ENCODE results near the gene LRRN3. TPM values are rescaled to one million over a fixed set of nuclear protein-coding genes. Genes with fewer than 3 reads are reported as not detected.

LRRN3 gene
- total RNA-seq, 1 experiment from 2014 or later, result not detected

- H3K4me3 Mint-ChIP-seq (ENCODE audit: low read depth, unreplicated experiment), result no peak overlapping the region
- DNase-seq, result no peak
- TF ChIP-seq, protein P1, sequence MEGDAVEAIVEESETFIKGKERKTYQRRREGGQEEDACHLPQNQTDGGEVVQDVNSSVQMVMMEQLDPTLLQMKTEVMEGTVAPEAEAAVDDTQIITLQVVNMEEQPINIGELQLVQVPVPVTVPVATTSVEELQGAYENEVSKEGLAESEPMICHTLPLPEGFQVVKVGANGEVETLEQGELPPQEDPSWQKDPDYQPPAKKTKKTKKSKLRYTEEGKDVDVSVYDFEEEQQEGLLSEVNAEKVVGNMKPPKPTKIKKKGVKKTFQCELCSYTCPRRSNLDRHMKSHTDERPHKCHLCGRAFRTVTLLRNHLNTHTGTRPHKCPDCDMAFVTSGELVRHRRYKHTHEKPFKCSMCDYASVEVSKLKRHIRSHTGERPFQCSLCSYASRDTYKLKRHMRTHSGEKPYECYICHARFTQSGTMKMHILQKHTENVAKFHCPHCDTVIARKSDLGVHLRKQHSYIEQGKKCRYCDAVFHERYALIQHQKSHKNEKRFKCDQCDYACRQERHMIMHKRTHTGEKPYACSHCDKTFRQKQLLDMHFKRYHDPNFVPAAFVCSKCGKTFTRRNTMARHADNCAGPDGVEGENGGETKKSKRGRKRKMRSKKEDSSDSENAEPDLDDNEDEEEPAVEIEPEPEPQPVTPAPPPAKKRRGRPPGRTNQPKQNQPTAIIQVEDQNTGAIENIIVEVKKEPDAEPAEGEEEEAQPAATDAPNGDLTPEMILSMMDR (IDR thresholded peaks at IDR 0.05; ENCODE audit: unreplicated experiment), result no peak
- no peaks in the 10 kb centered on the region for H3K36me3 Mint-ChIP-seq (ENCODE audit: insufficient read depth, unreplicated experiment)
- CTCF ChIA-PET, result interaction anchor here (0.5 kb wide), 1 partner anchor 105 kb away, joined by 3 read pairs; no protein-coding TSS in a partner anchor
- no peaks in the 10 kb centered on the region for H3K4me1 Mint-ChIP-seq (ENCODE audit: low read depth, unreplicated experiment)
- no peaks in the 10 kb centered on the region for H3K27me3 Mint-ChIP-seq (ENCODE audit: unreplicated experiment)
- no TSS peak for BruUV-seq (replicated peaks)
- no peaks in the 10 kb centered on the region for H3K9me3 Mint-ChIP-seq (ENCODE audit: low read depth, unreplicated experiment)
- intact Hi-C loops (cut with micrococcal nuclease; ENCODE audit: unreplicated experiment), result no loop called here
- no peak overlapping the region for H3K27ac Mint-ChIP-seq (ENCODE audit: unreplicated experiment)
Observed at GRCh38 chr7:111162692-111163091, 71.8 kb downstream of the LRRN3 start.

DNA sequence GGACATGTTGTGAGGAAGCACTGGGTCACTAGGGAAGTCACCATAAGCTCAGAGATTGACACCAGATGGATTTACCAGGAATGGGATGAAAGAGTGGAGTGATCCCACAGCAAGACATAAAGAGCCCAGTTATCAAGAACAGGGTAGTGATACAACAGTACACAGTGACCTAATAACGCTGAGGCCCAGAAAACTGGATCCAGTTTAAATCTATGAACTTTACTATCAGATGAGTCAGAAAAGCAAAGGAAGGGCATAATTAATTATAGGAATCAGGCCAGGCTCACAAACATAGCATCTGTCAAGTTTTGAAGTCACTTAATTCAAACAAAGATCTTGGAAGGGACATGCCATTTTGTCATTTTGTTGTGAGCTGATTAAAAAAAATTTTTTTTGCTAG, 73.5 kb downstream of the LRRN3 start:
- Mint-ChIP-seq H3K27me3 (ENCODE audit: unreplicated experiment) (no peaks in the 10 kb centered on the region), H3K4me3 (ENCODE audit: low read depth, unreplicated experiment) (no peak overlapping the region), H3K36me3 (ENCODE audit: insufficient read depth, unreplicated experiment) (no peaks in the 10 kb centered on the region), H3K27ac (ENCODE audit: unreplicated experiment) (no peak overlapping the region), H3K9me3 (ENCODE audit: low read depth, unreplicated experiment) (no peaks in the 10 kb centered on the region), H3K4me1 (ENCODE audit: low read depth, unreplicated experiment) (no peaks in the 10 kb centered on the region)
- intact Hi-C loops (cut with micrococcal nuclease; ENCODE audit: unreplicated experiment), result no loop called here
- TF ChIP-seq, protein P1 (IDR thresholded peaks at IDR 0.05; ENCODE audit: unreplicated experiment), result no peak
- CTCF ChIA-PET, result interaction anchor here (0.7 kb wide), 1 partner anchor 65 kb away, joined by 4 read pairs; no protein-coding TSS in a partner anchor
- BruUV-seq (replicated peaks), result no TSS peak
- DNase-seq, result no peak

- CTCF ChIA-PET, result no interaction called here
Observed at GRCh38 chr7:111168182-111168581, 77.3 kb downstream of the LRRN3 start.

DNA sequence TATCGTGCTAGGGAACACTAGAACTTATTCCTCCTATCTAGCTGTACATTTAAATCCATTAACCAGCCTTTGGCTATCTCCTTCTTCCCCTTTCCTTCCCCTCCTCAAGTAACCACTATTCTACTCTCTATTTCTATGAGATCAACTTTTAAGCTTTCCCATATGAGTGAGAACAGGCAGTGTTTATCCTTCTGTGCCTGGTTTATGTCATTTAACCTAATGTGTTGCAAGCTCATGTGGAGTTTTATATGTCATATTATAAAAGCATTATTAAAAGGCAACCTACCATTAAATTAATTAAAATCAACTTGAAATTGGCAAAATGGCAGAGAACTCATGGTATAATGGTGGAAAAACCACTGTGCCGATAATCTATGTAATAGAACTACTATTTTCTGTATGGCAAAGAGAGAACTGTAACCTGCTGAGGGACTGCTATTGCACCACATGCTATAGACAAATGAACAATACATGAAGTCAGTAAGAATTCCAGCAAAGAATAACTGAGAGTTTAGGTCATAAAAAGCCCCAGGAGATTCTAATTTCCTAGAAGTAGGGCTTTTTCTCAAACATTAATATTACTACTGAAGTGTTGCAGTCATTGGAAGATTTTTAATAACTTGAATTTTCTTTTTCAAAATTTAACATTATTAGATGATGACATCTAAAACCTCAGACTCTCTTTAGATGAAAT, 81.8 kb downstream of the LRRN3 start:
- no TSS peak for BruUV-seq (replicated peaks)
- Mint-ChIP-seq H3K36me3 (ENCODE audit: insufficient read depth, unreplicated experiment) (no peaks in the 10 kb centered on the region), H3K27ac (ENCODE audit: unreplicated experiment) (no peak overlapping the region), H3K4me3 (ENCODE audit: low read depth, unreplicated experiment) (no peak overlapping the region), H3K4me1 (ENCODE audit: low read depth, unreplicated experiment) (no peaks in the 10 kb centered on the region), H3K27me3 (ENCODE audit: unreplicated experiment) (no peaks in the 10 kb centered on the region), H3K9me3 (ENCODE audit: low read depth, unreplicated experiment) (no peaks in the 10 kb centered on the region)
- TF ChIP-seq, protein P1 (IDR thresholded peaks at IDR 0.05; ENCODE audit: unreplicated experiment), result no peak
- intact Hi-C loops (cut with micrococcal nuclease; ENCODE audit: unreplicated experiment), result no loop called here
- no peak for DNase-seq
- CTCF ChIA-PET, result no interaction called here

More at GRCh38 chr7:111168182-111168581, 77.3 kb downstream of the LRRN3 start:
- H3K27ac Mint-ChIP-seq (ENCODE audit: unreplicated experiment), result no peak overlapping the region
- H3K9me3 Mint-ChIP-seq (ENCODE audit: low read depth, unreplicated experiment), result no peaks in the 10 kb centered on the region
- intact Hi-C loops (cut with micrococcal nuclease; ENCODE audit: unreplicated experiment), result no loop called here
- no peak for DNase-seq
- BruUV-seq (replicated peaks), result no TSS peak
- TF ChIP-seq, protein P1 (IDR thresholded peaks at IDR 0.05; ENCODE audit: unreplicated experiment), result no peak
- H3K4me3 Mint-ChIP-seq (ENCODE audit: low read depth, unreplicated experiment), result no peak overlapping the region
- no peaks in the 10 kb centered on the region for H3K36me3 Mint-ChIP-seq (ENCODE audit: insufficient read depth, unreplicated experiment)
- no peaks in the 10 kb centered on the region for H3K27me3 Mint-ChIP-seq (ENCODE audit: unreplicated experiment)
- H3K4me1 Mint-ChIP-seq (ENCODE audit: low read depth, unreplicated experiment), result no peaks in the 10 kb centered on the region
